ENCODE data around the gene CSMD2. TPM values are rescaled to one million over a fixed set of nuclear protein-coding genes. Genes with fewer than 3 reads are reported as not detected.

Gene CSMD2
- total RNA-seq, 1 donor from 2014 or later: 0.22 TPM

DNA sequence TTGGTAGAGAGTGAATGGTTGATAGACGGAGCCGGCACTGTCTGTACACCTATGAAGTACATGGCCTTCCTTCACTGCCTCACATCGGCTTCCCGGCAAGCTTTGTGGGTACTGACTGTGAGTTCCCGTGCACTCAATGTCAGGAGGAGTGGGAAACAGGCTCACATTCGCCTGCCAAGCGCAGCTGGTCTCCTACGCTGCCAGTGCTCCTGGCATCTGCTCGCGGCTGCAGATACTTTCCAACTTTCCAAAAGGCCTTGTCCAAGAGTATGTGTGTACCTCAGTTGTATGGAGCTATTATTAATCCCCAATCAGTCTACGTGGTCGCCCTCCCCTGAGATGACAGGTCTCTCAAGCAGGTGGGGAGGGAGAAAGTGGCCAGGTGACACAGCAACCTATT, 511.8 kb downstream of the CSMD2 start:
- peak; percentile 70 for DNase-seq
- intact Hi-C loops (cut with micrococcal nuclease): no loop called here
- ATAC-seq: peak; percentile 79

DNA sequence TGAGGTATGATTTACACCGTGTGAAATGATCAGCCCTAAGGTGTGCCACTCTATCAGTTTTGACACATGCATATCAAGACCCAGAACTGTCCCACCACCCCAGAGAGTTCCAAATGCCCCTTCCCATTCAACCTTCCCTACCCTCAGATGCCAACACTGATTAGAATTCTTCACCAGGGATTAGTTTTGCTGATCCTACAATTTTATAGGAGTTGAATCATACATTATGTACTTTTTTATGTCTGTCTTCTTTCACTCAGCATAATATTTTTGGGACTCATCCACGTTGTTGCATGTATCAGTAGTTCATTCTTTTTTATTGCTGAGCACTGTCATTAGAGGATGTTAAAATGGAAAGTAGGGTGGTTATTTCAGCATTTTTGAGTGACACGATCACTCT, 514.3 kb downstream of the CSMD2 start:
- intact Hi-C loops (cut with micrococcal nuclease): no loop called here
- DNase-seq (no peak), ATAC-seq (no peak)

DNA sequence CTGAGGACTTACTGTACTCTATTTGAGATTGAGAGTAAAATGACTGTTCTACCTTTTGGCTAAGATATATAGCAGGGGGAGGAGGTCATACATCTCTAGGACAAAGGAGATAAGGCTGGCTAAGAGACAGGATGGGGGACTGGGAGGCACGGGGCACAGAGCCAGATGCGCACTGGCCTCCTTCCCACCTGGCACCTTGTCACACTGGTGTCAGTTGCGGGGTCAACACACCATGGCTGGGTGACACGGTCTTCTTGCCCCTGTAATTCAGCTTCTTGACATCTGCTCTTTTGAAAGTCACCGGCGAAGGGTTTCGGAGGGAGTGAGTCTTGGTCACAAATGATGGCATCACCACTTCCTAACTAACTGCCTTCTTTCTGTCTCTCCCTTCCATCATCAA, 515.3 kb downstream of the CSMD2 start:
- intact Hi-C loops (cut with micrococcal nuclease): no loop called here

DNA sequence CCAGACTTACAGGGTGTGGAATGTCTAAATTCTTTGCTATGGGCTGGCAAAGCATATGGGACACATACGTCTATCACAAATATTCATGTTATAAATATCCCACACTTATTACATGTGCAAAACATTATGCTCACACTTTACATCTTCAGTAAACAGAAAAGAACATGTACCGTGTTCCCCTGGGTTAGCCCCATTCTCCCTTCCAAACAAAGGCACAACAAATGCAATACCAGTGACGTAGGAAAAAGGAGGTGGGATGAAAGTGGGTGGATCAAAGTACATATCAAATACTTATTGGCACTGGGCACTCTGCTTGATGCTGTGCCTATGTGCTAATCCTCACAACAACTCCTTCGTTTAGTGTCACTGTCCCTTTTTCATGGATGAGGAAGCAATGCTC, 521.8 kb downstream of the CSMD2 start:
- ATAC-seq: no peak

More for the DNA sequence above, 515.3 kb downstream of the CSMD2 start:
- peak; percentile 54 for ATAC-seq
- peak; percentile 41 for DNase-seq

DNA sequence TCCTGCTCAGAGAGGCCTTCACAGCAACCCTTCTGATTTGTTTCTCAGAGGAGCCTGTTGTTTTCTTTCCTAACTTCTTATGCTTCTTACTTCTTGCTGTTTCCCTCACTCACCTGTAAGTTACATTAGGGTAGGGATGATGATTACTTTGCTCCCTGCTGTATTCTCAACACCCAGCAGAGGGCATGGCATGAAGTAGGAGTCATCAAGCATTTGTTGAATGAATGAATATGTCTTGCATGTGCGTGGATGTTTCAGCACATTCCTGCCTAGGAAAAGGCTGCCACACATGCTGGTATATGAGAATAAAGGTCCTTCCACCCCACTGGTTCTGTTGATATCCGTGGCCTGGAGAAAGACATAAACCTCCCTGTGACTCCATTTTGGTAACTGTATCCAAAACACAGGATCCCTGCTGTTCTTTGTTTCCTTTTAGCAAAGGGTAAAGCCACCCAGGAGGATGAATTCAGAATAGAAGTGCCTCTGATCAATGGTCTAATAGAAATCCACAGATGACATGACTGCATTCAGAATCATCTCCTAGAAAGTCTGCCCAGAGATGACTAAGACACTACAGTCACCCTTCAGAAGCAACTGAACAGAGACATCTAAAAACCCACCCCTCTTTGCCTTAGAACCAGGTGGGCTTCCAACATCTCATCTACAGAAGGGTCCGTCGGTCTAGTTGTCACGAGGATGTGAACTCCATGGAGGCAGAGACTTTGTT, 523.8 kb downstream of the CSMD2 start:
- no peak for DNase-seq
- intact Hi-C loops (cut with micrococcal nuclease): no loop called here
- no peak for ATAC-seq

More for the DNA sequence above, 521.8 kb downstream of the CSMD2 start:
- intact Hi-C loops (cut with micrococcal nuclease): no loop called here
- DNase-seq: no peak

DNA sequence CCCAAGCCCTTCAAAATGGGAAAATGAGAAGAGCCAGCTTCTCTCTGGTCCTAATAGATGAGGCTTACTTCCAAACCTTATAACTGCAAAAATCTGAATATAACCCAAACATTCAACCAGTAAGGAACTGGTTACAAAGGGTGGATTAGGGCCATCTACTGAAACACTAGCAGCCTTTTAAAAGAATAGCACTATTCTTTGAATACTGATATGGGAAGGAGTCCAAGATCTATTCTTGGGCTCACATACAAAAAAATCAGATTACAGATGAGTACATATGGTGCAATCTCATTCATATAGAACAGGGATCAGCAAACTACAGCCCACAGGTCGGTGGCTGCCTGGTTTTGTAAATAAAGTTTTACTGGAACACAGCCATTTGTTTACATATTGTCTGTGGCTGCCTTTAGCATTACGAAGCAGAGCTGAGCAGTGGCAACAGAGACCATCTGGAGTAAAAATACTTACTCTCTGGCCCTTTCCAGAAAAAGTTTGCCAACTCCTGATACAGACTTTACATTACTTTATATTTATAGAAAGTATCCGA, 524.8 kb downstream of the CSMD2 start:
- intact Hi-C loops (cut with micrococcal nuclease): no loop called here
- ATAC-seq (no peak), DNase-seq (no peak)

DNA sequence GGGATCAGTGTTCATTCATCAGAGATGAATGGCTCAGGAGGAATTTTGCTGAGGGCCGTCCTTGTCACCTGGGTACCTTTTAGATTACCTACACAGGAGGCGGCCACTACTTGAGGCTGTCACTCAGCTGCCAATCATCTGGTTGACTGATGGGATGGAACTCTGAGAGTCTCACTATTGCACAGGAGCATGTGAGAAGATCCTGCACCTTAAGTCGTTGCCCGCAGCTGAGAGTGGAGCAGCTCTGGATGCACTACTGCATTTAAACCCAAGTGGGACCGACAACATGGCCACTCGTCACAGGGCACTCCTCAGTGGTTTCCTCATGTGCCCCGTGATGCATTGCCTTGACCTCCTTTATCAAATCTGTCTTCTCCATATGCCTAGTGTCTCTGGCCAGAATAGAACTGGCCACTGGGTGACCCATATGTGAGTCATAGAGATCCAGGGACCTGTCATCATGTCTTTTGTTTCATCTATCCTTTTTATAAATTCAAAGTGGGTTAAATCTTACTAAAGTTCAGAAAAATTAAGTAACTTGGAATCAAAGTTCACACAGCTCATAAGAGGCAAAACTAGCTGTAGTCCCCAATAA, 527.1 kb downstream of the CSMD2 start:
- intact Hi-C loops (cut with micrococcal nuclease): loop anchor here (10.0 kb wide), 1 partner anchor 957 kb away; no protein-coding TSS in a partner anchor
- ATAC-seq (no peak), DNase-seq (no peak)

DNA sequence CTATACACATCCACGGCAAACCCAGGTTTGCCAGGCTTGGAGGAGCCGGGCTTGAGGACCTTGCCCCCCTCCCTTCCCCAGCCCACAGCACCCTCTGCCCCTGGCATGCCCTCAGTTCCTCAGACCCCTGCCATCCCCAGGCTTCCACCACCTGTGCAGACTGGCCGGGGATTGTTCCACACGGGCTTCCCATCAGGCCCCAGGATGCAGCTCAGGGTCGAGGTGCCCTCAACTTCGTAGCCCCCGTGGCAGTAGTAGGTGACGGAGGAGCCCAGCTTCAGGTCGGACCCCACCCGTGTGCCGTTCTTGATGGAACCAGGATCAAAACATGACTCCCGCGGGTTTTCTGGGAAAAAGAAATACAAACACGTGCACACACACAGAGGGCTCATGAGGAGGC, 528.8 kb downstream of the CSMD2 start:
- intact Hi-C loops (cut with micrococcal nuclease): loop anchor here (10.0 kb wide), 1 partner anchor 959 kb away; no protein-coding TSS in a partner anchor
- ATAC-seq (no peak), DNase-seq (no peak)

DNA sequence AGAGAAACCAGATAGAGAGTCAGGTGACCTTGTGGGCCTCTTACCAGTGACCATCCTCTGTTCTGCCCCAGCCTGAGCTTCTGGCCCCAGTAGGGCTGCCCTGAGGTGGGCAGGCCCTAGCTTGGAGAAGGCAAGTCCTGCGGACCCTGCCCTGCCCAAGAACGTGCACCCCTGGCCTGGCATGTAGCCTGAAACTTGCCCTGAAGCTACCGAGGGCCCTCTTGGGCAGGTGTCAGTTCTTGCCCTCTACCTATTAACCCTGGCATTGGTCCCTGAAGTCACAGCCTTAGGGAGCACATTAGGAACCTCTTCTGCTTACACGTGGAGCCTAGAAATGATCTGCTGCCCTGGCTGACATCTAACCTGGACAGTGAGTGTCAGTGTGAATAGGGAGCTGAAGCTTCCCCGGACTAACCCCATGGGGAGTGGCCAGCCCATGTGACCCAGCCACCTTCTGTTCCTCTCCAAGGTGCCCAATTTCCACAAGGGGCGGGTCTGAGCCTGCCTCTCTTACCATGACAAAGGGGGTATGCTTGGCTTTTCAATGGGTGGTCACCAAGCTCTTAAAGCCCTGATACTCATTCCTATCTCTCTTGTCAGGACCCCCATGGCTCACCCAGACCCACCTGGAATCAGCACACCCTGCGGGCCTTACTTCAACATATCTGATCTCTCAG, 529.6 kb downstream of the CSMD2 start:
- intact Hi-C loops (cut with micrococcal nuclease): loop anchor here (10.0 kb wide), 1 partner anchor 959 kb away; no protein-coding TSS in a partner anchor
- ATAC-seq (no peak), DNase-seq (no peak)

DNA sequence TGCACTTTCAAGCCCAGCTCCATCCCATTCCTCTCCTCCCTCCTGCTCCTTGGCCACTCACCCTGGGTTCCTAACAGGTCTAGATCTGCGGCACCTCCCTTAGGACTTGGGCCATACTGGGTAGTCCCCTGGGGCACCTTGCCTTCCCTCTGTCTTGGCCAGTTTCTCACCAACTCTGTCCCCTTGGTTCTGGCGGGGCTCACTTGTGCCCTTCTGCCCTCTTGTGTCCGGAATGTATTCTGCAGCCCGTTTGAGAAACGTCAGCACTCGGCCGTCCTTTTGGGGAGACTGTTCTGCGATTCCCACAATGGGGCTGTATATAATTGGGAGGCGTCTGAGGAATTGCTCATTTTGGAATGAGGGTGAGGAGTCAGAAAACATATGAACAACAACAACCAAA, 530.2 kb downstream of the CSMD2 start:
- peak; percentile 36 for DNase-seq
- intact Hi-C loops (cut with micrococcal nuclease): loop anchor here (10.0 kb wide), 1 partner anchor 960 kb away; no protein-coding TSS in a partner anchor
- ATAC-seq: peak; percentile 62

DNA sequence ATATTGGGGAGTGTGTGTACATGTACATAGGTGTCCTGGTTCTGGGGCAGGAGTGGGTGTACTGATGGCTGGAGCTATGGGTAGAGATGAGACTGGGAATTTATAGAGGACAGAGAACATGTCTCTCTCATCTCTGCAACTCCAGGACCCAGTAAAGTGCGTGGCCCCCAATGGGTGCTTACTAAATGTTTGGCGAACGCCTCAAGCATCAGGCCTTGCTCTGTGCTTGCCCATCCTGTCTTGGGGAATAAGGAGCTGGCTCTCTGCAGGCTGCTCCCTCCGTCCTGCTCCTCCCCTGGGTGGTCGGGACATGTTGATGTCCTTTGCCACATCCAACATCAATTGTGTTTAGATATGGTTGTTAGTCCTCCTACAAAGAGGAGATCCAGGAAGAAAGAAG, 530.9 kb downstream of the CSMD2 start:
- DNase-seq (no peak), ATAC-seq (peak; percentile 8)
- intact Hi-C loops (cut with micrococcal nuclease): loop anchor here (10.0 kb wide), 1 partner anchor 961 kb away; no protein-coding TSS in a partner anchor

DNA sequence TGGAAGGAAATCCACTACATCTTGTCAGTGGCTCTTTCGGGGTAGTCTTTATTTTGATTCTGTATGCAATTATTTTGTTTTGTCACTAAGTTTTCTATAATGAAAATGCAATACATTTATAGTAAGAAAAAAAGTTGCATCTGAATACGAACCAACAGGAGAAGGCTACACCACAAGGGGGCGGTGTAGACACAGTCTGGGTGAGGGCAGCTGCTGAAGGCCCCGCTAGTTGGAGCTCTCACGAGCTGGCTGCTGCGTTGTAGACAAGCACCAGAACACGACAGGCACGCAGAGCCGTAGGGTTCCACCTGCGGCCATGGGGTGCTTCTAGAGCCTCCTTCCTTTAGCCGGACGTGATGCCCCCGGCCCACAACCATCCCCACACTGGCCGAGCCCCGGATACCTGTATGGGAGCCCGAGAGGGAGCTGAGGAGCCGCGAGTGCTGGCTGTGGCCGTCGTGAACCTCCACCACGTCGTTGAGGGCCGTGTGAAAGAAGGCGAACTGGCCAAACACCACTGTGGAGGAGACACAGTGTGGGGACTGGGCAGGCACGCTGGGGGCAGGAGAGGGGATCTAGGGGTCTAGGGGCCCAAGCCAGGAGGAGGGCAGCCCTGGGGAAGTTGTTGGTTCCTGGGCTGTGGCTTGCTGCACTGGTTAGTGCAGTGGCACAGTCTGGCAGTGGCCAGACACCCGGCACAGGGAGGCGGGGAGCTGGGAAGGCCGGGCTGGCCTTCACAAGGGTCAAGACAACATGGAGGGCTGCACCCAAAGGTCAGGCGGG, 531.8 kb downstream of the CSMD2 start:
- peak; percentile 88 for ATAC-seq
- DNase-seq: peak; percentile 91
- intact Hi-C loops (cut with micrococcal nuclease): loop anchor here (10.0 kb wide), 1 partner anchor 962 kb away; no protein-coding TSS in a partner anchor

DNA sequence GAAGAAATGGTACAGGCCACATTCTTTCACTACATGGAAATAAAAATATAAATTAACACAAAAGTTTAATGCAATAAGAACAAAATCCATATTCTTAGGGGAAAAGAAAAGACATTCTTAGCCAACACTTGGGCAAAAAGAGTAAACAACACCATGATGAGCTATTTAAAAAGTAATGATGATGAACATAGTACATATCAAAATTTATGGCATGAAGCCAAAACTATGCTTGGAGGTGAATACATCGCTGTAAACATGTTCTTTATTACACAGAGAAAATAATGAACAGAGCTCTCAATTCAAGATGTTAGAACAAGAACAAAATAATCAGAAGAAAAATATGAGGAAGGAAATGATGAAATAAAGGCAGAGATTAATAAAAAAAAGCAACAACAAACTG, 534.3 kb downstream of the CSMD2 start:
- intact Hi-C loops (cut with micrococcal nuclease): loop anchor here (10.0 kb wide), 1 partner anchor 964 kb away; no protein-coding TSS in a partner anchor
- DNase-seq (no peak), ATAC-seq (no peak)

DNA sequence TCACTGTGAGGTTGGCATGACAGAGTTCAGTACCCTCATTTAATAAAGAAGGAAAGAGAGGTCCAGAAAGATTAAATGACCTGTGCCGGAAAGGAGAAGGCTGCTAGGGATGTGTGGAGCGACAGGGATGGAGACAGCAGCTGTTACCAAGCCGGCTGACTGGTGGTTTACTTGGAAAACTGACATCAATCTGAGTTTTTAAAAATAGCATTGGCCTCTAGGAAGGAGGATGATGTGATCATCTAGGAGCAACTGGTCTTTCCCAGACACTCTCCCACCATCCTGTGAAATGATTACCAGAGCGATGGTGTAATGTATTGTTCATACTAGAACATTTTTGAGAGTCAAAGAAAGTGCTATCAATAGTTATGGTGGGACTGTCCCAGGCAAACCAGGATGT, 538.2 kb downstream of the CSMD2 start:
- ATAC-seq (no peak), DNase-seq (no peak)
- intact Hi-C loops (cut with micrococcal nuclease): no loop called here

DNA sequence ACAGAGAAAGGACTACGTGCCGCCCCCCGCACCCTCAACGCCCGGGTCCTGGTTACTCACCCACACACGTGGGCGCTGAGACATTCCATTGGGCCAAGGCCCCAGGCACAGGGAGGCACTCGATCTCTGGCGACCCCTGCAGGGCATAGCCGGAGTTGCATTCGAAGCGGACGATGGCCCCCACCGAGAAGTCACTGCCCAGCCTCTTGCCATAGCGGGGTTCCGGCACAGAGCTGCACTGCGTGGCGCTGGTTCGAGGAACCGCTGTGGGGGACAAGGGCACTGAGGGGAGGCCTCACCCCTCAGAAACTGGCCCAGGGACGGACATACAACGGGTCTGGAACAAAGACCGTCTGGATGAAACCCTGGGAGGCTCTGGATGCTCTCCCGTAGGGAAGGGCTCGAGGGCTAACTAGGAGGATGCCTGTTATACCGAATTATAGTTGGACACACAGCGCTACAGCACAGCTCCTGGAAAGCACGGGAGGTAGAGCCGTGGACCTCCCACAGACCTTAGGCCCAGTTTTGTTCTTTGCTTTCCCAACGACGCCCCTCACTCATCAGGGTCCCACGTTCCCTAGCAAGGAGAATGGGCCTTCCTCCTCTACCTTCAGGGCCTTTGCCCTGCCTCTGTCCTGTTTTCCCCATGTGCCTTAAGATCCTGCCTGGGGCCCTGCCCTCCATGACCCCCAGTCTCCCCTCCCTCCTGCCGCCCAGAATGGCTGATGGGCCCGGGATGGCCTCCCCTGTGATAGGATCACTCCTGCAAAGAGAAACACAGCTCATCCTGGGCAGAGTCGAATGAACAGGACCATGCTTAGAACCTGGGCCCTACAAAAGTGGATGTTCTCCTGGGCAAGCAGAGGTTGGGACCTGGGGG, 539.8 kb downstream of the CSMD2 start:
- DNase-seq (no peak), ATAC-seq (no peak)
- intact Hi-C loops (cut with micrococcal nuclease): no loop called here

DNA sequence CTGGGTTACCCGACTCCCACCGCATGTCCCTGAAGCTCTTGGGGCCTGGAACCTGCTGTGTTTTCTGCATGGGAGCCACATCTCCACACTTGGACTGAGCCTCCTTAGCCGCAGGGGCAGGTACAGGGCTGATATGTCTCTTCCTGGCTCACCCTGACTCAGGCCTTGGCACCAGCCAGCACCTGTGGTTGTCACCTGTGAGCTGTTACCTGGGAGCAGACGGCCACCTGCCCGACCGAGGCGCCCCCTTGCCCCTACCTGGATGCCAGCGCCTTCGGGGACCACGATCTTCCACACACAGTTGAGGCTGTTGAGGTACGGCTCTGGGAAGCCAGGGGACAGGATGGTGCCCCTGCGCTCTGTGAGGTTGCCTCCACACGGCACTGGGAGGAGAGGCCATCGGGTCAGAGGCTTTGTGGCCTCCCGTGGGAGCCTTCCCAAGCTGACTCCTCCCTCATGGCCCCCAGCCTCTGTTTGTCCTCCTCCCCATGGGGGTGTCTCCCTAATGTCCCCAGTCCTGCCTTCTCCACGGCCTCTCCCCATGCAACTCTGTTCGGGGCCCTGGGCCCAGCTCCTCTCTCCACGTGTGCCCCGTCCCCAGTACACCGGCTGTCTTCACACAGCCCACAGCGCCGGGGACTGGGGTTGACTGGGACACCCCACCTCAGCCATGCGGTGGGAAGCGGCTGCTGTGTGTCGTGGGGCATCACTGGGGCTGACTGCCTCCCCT, 540.6 kb downstream of the CSMD2 start:
- intact Hi-C loops (cut with micrococcal nuclease): no loop called here
- DNase-seq: no peak

DNA sequence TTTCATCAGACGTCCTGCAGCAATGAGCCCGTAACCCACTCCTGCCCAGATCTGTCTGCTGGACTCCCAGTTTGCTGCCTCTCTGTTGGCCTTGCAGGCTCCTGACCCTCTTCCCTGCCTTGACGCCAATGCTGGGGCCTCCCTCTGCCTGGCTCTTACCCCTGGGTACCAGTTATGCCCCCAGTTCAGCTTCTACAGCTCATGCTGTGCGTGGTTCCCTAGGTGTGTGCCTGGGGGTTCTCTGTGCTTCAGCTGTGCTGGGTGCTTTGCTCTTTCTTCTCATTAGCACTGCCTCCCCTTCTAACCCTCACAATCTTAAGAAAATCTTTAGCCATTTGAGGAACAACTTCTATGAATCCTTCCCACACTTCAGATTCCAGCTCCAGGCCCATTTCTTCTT, 541.2 kb downstream of the CSMD2 start:
- ATAC-seq (no peak), DNase-seq (no peak)
- intact Hi-C loops (cut with micrococcal nuclease): no loop called here

More for the DNA sequence above, 540.6 kb downstream of the CSMD2 start:
- no peak for ATAC-seq

Data from left ventricle myocardium superior (tissue), 1 donor.